ENCODE measurements around the gene MEOX2.

- no peak for TF ChIP-seq RARB (CRISPR knock-in tag; IDR thresholded peaks at IDR 0.05)
- TF ChIP-seq ZNF70 (CRISPR knock-in tag; IDR thresholded peaks at IDR 0.05), result no peak
- no peak for TF ChIP-seq PATZ1 (CRISPR knock-in tag; IDR thresholded peaks at IDR 0.05; ENCODE audit: borderline replicate concordance)
- no peak for TF ChIP-seq ZFP3 (CRISPR knock-in tag; IDR thresholded peaks at IDR 0.05)
- no peak for TF ChIP-seq CREB5 (CRISPR knock-in tag; IDR thresholded peaks at IDR 0.05; ENCODE audit: low read depth)
- TF ChIP-seq ISL1 (CRISPR knock-in tag; IDR thresholded peaks at IDR 0.05), result no peak
- TF ChIP-seq GLIS3 (CRISPR knock-in tag; IDR thresholded peaks at IDR 0.05), result no peak
- no peak for TF ChIP-seq TCF4 (CRISPR knock-in tag; IDR thresholded peaks at IDR 0.05; ENCODE audit: borderline replicate concordance)
- TF ChIP-seq SNAI2 (CRISPR knock-in tag; IDR thresholded peaks at IDR 0.05), result no peak
- TF ChIP-seq ESRRG (CRISPR knock-in tag; IDR thresholded peaks at IDR 0.05), result no peak
- no peak for TF ChIP-seq ZFP30 (CRISPR knock-in tag; IDR thresholded peaks at IDR 0.05)
- no peak for TF ChIP-seq ARNTL (CRISPR knock-in tag; IDR thresholded peaks at IDR 0.05; ENCODE audit: borderline replicate concordance, low read depth)
- no peak for TF ChIP-seq CSDC2 (CRISPR knock-in tag; IDR thresholded peaks at IDR 0.05)
Measured at GRCh38 chr7:15688911-15689310, 2.4 kb upstream of the MEOX2 start.
